ENCODE results near the gene TMEM250. TPM values are rescaled to one million over a fixed set of nuclear protein-coding genes. Genes with fewer than 3 reads are reported as not detected.

The TMEM250 gene
- total RNA-seq, 2 donors from 2014 or later, result 40.9 to 67.2 TPM

- peaks cover 37% of the 10 kb centered on the region for H3K27me3 ChIP-seq
- H3K27ac ChIP-seq, result no peak overlapping the region
- intact Hi-C loops (cut with DNase I), result no loop called here
- H3K4me1 ChIP-seq, result no peaks in the 10 kb centered on the region
- H3K9me3 ChIP-seq, result no peaks in the 10 kb centered on the region
- no peaks in the 10 kb centered on the region for H3K36me3 ChIP-seq
- no peak overlapping the region for H3K4me3 ChIP-seq
- no peak overlapping the region for H3K9ac ChIP-seq (ENCODE audit: low read depth in 2 of 2, low read length in 2 of 2)
- no peak for TF ChIP-seq CTCF (IDR thresholded peaks at IDR 0.05)
- DNase-seq, result no peak
Observed at GRCh38 chr9:136136127-136136925, 17.7 kb upstream of the TMEM250 start.

GRCh38 chr9:136135326-136136126 lies 16.9 kb upstream of the TMEM250 start:
- H3K27me3 ChIP-seq, result peaks cover 37% of the 10 kb centered on the region
- no peaks in the 10 kb centered on the region for H3K4me1 ChIP-seq
- no peak for DNase-seq
- intact Hi-C loops (cut with DNase I), result no loop called here
- no peak overlapping the region for H3K4me3 ChIP-seq
- H3K9me3 ChIP-seq, result no peaks in the 10 kb centered on the region
- H3K36me3 ChIP-seq, result no peaks in the 10 kb centered on the region
- no peak overlapping the region for H3K9ac ChIP-seq (ENCODE audit: low read depth in 2 of 2, low read length in 2 of 2)
- TF ChIP-seq CTCF (IDR thresholded peaks at IDR 0.05), result no peak
- no peak overlapping the region for H3K27ac ChIP-seq

- Histone ChIP-seq H3K4me1 (no peaks in the 10 kb centered on the region), H3K4me3 (no peak overlapping the region), H3K9me3 (no peaks in the 10 kb centered on the region), H3K27ac (no peak overlapping the region), H3K9ac (ENCODE audit: low read depth in 2 of 2, low read length in 2 of 2) (no peak overlapping the region), H3K27me3 (peaks cover 37% of the 10 kb centered on the region), H3K36me3 (no peaks in the 10 kb centered on the region)
- no peak for DNase-seq
- TF ChIP-seq CTCF (IDR thresholded peaks at IDR 0.05), result no peak
- intact Hi-C loops (cut with DNase I), result no loop called here
Observed at GRCh38 chr9:136133959-136134484, 15.3 kb upstream of the TMEM250 start.

- DNase-seq, result no peak
- Histone ChIP-seq H3K27me3 (peaks cover 37% of the 10 kb centered on the region), H3K27ac (no peak overlapping the region), H3K4me1 (no peaks in the 10 kb centered on the region), H3K9ac (ENCODE audit: low read depth in 2 of 2, low read length in 2 of 2) (no peak overlapping the region), H3K4me3 (peak overlapping the region; percentile 9), H3K36me3 (no peaks in the 10 kb centered on the region), H3K9me3 (no peaks in the 10 kb centered on the region)
- no peak for TF ChIP-seq CTCF (IDR thresholded peaks at IDR 0.05)
- intact Hi-C loops (cut with DNase I), result no loop called here
Observed at GRCh38 chr9:136133191-136133958, 14.7 kb upstream of the TMEM250 start.

DNA sequence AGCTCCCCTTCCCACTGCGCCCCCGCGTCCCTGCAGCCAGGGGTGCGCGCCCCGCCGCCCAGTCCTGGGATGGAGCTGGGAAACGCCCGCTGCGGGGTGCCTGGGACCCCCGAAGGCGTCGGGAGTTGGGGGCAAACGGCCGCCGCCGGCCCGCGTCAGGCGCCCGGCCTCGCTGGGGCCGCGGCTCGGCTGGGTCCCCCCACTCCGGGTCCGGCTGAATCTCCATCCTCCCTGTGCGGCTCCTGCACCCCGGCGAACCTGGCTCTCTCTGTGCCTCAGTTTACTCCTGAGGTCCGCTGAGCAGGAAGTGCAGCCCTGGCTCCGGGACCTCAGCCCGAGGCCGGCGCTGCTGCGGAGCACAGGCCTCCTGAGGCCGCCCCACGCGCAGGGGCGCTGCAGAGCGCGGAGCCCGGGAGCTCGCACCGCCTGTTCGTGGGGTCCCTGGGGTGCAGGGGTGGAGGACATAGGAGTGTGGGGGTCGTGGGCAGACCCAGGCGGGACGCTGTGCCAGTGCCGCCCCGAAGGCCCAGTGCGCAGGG lies 13.9 kb upstream of the TMEM250 start:
- no peak for TF ChIP-seq CTCF (IDR thresholded peaks at IDR 0.05)
- H3K27me3 ChIP-seq, result peaks cover 37% of the 10 kb centered on the region
- H3K4me1 ChIP-seq, result no peaks in the 10 kb centered on the region
- no peak overlapping the region for H3K4me3 ChIP-seq
- no peaks in the 10 kb centered on the region for H3K9me3 ChIP-seq
- intact Hi-C loops (cut with DNase I), result no loop called here
- no peaks in the 10 kb centered on the region for H3K36me3 ChIP-seq
- DNase-seq, result no peak
- H3K27ac ChIP-seq, result no peak overlapping the region
- H3K9ac ChIP-seq (ENCODE audit: low read depth in 2 of 2, low read length in 2 of 2), result no peak overlapping the region
